K562 (cell line): ENCODE results near the gene MAGEA9B. TPM values are rescaled to one million over a fixed set of nuclear protein-coding genes. Genes with fewer than 3 reads are reported as not detected.
"Not testable (repeated sequence)": the region's sequence is repeated elsewhere in the genome, so short reads cannot be mapped to it uniquely, and the experiment has no call there.

ENCODE experiments used
- ATAC-seq: fragments of 200-7000 bp; cut with Tn5 transposase; 3 replicates; pipeline ENCODE4 v1.9.1; 2020; ENCODE audit warnings: moderate library complexity
- BruUV-seq: library from RNA; stranded (reverse); fragments of 400-500 nt; replicated peaks from 2 replicates; lab custom pipeline; 2021; lab: Mats Ljungman, UMichigan
- CTCF ChIA-PET: fragments of 300-600 bp; formaldehyde crosslinking; extraction: SDS; loops from one replicate; lab custom pipeline; 2021; ENCODE audit warnings: low intra/inter-chr PET ratio; lab: Yijun Ruan, JAX
- POLR2A ChIA-PET: fragments of 300-600, 350-650 bp; sonication (Branson Sonifier 250); formaldehyde crosslinking; extraction: SDS; loops from one replicate; lab custom pipeline; 2021; ENCODE audit warnings: antibody characterized with exemption, inconsistent platforms; lab: Yijun Ruan, JAX
- DNase-seq, 4 experiments: peaks; one replicate each; pipeline versions ENCODE4 v3.0.0 to v3.0.0-alpha.2; 2011 to 2018; ENCODE audit warnings: low spot score in 3 of 4, mixed read lengths in 3 of 4; ENCODE audit errors: extremely low read depth in 1 of 4
- FAIRE-seq: peaks from 2 replicates; lab custom pipeline; 2011; peaks lifted over from hg19 to GRCh38; lab: Jason Lieb, UNC
- H2AFZ ChIP-seq: 2 replicates; pipeline ENCODE4 v1.6.0; 2011; ENCODE audit warnings: low read depth, low read length, control low read depth, inconsistent platforms
- H3K27ac ChIP-seq: fragments of 200-600 bp; 3 replicates; pipeline ENCODE4 v1.8.0; 2011; ENCODE audit warnings: low read depth, mild to moderate bottlenecking, control low read depth, inconsistent platforms, low read length, moderate library complexity, mixed read lengths; ENCODE audit errors: extremely low read depth
- H3K27me3 ChIP-seq, 2 experiments: fragments of 300-600 bp in 1 of 2; 2 replicates in 1 of 2; 3 replicates in 1 of 2; pipeline versions ENCODE4 v1.6.0 to v1.8.0; 2011; ENCODE audit warnings: inconsistent platforms in 2 of 2, low read length in 2 of 2, mild to moderate bottlenecking in 1 of 2, mixed read lengths in 1 of 2, moderate library complexity in 1 of 2; ENCODE audit not compliant: control insufficient read depth in 2 of 2, insufficient read depth in 2 of 2
- H3K36me3 ChIP-seq: fragments of 300-600 bp; 3 replicates; pipeline ENCODE4 v1.8.0; 2011; ENCODE audit warnings: mild to moderate bottlenecking, low read length, inconsistent platforms; ENCODE audit not compliant: control insufficient read depth, insufficient read depth
- H3K4me1 ChIP-seq, 2 experiments: fragments of 200-600 bp in 1 of 2; replicated peaks in 1 of 2; 2 replicates in 1 of 2; 3 replicates in 1 of 2; pipeline versions ENCODE4 v1.5.1 to v1.8.0; 2011; ENCODE audit warnings: inconsistent platforms in 2 of 2, low read length in 2 of 2, mild to moderate bottlenecking in 1 of 2, mixed read lengths in 1 of 2, moderate library complexity in 1 of 2; ENCODE audit not compliant: control insufficient read depth in 2 of 2, insufficient read depth in 2 of 2
- H3K4me2 ChIP-seq: 2 replicates; pipeline ENCODE4 v1.6.1; 2011; ENCODE audit warnings: low read length, control low read depth, inconsistent platforms, mixed read lengths; ENCODE audit not compliant: insufficient read depth
- H3K4me3 ChIP-seq: fragments of 200-600 bp; sonication (generic), shearing (Covaris generic); 2 replicates; pipeline ENCODE4 v1.5.1; 2016; ENCODE audit warnings: control low read depth, inconsistent platforms
- H3K79me2 ChIP-seq: fragments of 200-600 bp; 3 replicates; pipeline ENCODE4 v1.8.0; 2011; ENCODE audit warnings: low read length, inconsistent platforms; ENCODE audit not compliant: control insufficient read depth, insufficient read depth
- H3K9ac ChIP-seq, 2 experiments: 2 replicates each; pipeline versions ENCODE4 v1.6.0 to v1.6.1; 2011; ENCODE audit warnings: low read depth in 2 of 2, low read length in 2 of 2, control low read depth in 1 of 2, inconsistent platforms in 1 of 2, mild to moderate bottlenecking in 1 of 2, mixed read lengths in 1 of 2; ENCODE audit not compliant: insufficient read depth in 1 of 2
- H3K9me1 ChIP-seq: one replicate; pipeline ENCODE4 v1.6.0; 2011; ENCODE audit warnings: inconsistent platforms, mild to moderate bottlenecking, low read length, moderate library complexity; ENCODE audit not compliant: control insufficient read depth, insufficient read depth
- H3K9me3 ChIP-seq: replicated peaks from 2 replicates; pipeline ENCODE4 v1.5.1; 2011; ENCODE audit warnings: low read depth, low read length, inconsistent platforms; ENCODE audit not compliant: control insufficient read depth, insufficient read depth
- H4K20me1 ChIP-seq: replicated peaks from 2 replicates; pipeline ENCODE4 v1.6.1; 2011; ENCODE audit warnings: low read length, inconsistent platforms, mixed read lengths; ENCODE audit not compliant: control insufficient read depth, insufficient read depth
- WGBS: fragments of 100-300 bp; shearing (Covaris generic); methylation state at CpG from one replicate; pipeline ENCODE4 v1.1.6; 2016; ENCODE audit warnings: low coverage, mixed read lengths; ENCODE audit not compliant: insufficient coverage; ENCODE audit errors: missing lambda C conversion rate; 5-methylcytosine and 5-hydroxymethylcytosine counted together
- in situ Hi-C: fragments of 300-500 bp; cut with MboI; formaldehyde crosslinking; loops from 4 replicates; pipeline ENCODE4 v1.15.0; 2018; ENCODE audit warnings: inconsistent platforms, mixed read lengths
- intact Hi-C: fragments of 100-400 bp; cut with micrococcal nuclease; formaldehyde crosslinking; loops from 2 replicates; pipeline ENCODE4 v1.14.2; 2022
- polyA plus RNA-seq, 8 experiments: library from polyadenylated mRNA; depleted of rRNA in 4 of 8; stranded (reverse) in 5 of 8; unstranded in 3 of 8; fragments of >200 nt; fragmentation: Nextera tagmentation in 2 of 8; fragmentation: Illumina TruSeq in 1 of 8; extraction: Ambion mirVana in 2 of 8; extraction: Trizol in 1 of 8; gene quantifications; 2 replicates each; pipeline versions ENCODE4 v1.2.1 to v1.2.3, GENCODE V29; 2011 to 2014; ENCODE audit warnings: inconsistent platforms in 1 of 8, missing spikeins in 1 of 8
- total RNA-seq, 7 experiments: library from RNA; depleted of rRNA in 6 of 7; stranded (reverse); fragments of >200 nt in 6 of 7; fragmentation: Illumina TruSeq in 2 of 7; extraction: Trizol in 2 of 7; gene quantifications; 2 replicates each; pipeline versions ENCODE4 v1.2.1 to v1.2.3, GENCODE V29; 2011 to 2021; ENCODE audit warnings: low replicate concordance in 1 of 7

MAGEA9B gene
- total and polyA plus RNA-seq, 9 of the 15 experiments (the other 6 are each of a cell fraction or from before 2014, with no cell fraction given) = 11.2 to 31.2 (median 14.1) TPM

DNA sequence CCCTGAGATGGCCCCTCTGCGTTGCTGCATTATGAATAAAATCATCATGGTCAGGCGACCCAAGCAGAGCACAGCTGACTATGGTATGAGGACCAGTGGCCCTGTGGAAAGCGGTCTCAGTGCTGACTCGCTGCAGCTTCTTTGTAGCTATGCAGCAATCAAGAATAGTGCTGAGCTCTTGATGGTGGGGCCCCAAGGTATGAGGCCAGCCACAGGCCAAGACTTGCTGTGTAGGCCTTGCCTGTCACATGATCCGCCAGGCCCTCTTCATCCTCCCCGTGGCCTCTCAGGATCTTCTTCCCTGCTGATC, 35.4 kb downstream of the MAGEA9B start:
- H4K20me1 ChIP-seq, DNase-seq, CTCF ChIA-PET, BruUV-seq, H2AFZ ChIP-seq, H3K36me3 ChIP-seq, H3K9me3 ChIP-seq, H3K27ac ChIP-seq, ATAC-seq, H3K4me3 ChIP-seq, POLR2A ChIA-PET, H3K4me2 ChIP-seq, H3K4me1 ChIP-seq, in situ Hi-C loops, H3K27me3 ChIP-seq, H3K9ac ChIP-seq, H3K9me1 ChIP-seq, intact Hi-C loops, FAIRE-seq, H3K79me2 ChIP-seq: not testable (repeated sequence)
- no CpG with 5 or more reads among the region's 6 CpGs for WGBS

DNA sequence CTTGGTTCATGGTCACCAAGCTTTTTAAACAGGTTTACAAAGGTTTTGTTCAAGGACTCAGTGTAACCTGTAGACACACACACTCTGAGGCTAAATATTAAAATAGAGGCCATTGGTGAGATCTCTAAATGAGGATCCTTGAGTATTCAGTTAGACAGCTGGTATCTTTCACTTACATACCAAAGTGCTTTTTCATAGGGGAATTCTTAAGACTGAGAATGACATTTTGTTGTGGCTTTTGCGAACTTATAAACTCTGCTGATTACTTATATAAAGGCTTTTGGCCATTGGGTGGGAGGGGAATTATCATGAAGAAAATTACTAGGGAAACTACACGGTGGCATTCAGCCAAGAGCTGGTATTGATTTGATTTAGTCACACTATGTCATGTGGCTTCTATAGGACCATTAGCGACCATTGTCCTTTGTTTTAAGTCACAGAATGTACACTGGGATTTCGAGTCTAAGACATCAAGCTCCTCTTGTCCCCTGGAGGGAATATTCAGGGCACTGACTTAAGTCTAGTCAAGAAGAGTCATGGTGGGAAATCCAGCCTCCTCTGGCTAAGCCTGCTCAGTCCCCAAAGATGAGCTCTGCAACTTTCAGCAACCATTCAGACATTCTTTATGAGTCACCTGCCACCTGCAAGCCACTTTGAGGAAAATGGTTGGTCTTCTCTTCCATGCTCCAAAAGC, 35.9 kb downstream of the MAGEA9B start:
- H3K9me3 ChIP-seq, H3K27ac ChIP-seq, H3K4me3 ChIP-seq, DNase-seq, H3K36me3 ChIP-seq, H3K9me1 ChIP-seq, in situ Hi-C loops, POLR2A ChIA-PET, FAIRE-seq, H2AFZ ChIP-seq, H3K4me1 ChIP-seq, BruUV-seq, H3K27me3 ChIP-seq, H3K79me2 ChIP-seq, ATAC-seq, CTCF ChIA-PET, H4K20me1 ChIP-seq, H3K9ac ChIP-seq, intact Hi-C loops, H3K4me2 ChIP-seq: not testable (repeated sequence)
- WGBS = no CpG with 5 or more reads among the region's 4 CpGs

DNA sequence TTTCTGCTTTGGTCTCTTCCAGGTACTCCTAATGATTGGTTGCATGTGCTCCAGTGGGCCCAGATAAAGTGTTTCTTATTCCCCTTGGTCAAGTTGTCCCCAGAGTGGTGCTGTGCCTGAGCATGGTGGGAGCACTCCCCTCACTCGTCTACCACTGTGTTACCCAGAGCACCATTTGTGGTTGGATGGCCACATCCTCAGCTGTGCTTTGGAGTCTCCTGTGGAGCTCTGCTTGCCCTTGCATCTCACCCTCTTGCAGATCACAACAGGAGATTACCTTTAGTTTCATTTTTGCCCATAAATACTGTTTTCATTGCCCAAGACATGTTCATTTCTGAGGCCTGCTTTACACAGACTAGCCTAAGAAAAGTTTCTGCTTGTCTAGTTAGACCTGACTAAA, 36.8 kb downstream of the MAGEA9B start:
- WGBS = no CpG with 5 or more reads among the region's 1 CpG
- CTCF ChIA-PET, ATAC-seq, H3K9me1 ChIP-seq, H3K27me3 ChIP-seq, H2AFZ ChIP-seq, FAIRE-seq, H3K4me1 ChIP-seq, POLR2A ChIA-PET, H4K20me1 ChIP-seq, H3K4me2 ChIP-seq, H3K9ac ChIP-seq, H3K9me3 ChIP-seq, H3K79me2 ChIP-seq, BruUV-seq, H3K27ac ChIP-seq, in situ Hi-C loops, intact Hi-C loops, H3K4me3 ChIP-seq, DNase-seq, H3K36me3 ChIP-seq: not testable (repeated sequence)

DNA sequence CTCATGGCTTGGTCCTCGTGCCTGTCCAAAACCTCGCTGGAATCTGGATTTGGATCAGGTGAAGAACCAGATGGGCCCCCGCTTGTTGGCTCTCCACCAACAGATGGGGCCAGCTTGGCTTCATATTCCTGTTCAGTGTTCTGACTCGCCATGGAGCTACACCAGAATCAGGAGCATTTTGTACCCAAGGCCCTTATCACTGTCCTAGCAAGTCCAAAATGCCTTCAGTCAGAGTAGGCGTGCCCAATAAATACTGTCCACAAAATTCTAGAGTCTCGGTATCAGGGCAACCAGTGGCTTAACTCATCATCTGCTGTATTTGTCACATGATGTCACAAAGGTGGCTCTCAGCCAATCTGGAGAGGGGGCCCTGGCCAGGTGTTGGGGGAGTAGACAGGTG, 37.6 kb downstream of the MAGEA9B start, which contains the start of gene HSFX3:
Gene HSFX3, minus strand, starts transcription at position 224 of the 400 bp plus-strand sequence. Its CDS starts 72 bp downstream, at position 152.
- H3K27ac ChIP-seq, H4K20me1 ChIP-seq, H2AFZ ChIP-seq, H3K79me2 ChIP-seq, H3K36me3 ChIP-seq, H3K9me3 ChIP-seq, intact Hi-C loops, CTCF ChIA-PET, in situ Hi-C loops, BruUV-seq, H3K4me1 ChIP-seq, DNase-seq, POLR2A ChIA-PET, H3K4me3 ChIP-seq, ATAC-seq, H3K9me1 ChIP-seq, H3K27me3 ChIP-seq, H3K4me2 ChIP-seq, FAIRE-seq, H3K9ac ChIP-seq: not testable (repeated sequence)
- no CpG with 5 or more reads among the region's 6 CpGs for WGBS
